Endothelial cell of umbilical vein (primary cell): ENCODE measurements around the gene EHBP1L1.

Experiments used
- POLR2A ChIP-seq: IDR thresholded peaks from 2 replicates; pipeline ENCODE4 v1.6.1; 2012; ENCODE audit warnings: low read depth, mild to moderate bottlenecking, control low read depth, low read length
- TF ChIP-seq, protein P1 (sequence below), 2 donors: IDR thresholded peaks; 1 replicate in 1 of 2; 2 replicates in 1 of 2; pipeline ENCODE4 v1.5.1; 2011; ENCODE audit warnings: low read length in 2 of 2, mild to moderate bottlenecking in 2 of 2, moderate library complexity in 2 of 2, control low read depth in 1 of 2, inconsistent platforms in 1 of 2, low read depth in 1 of 2; ENCODE audit not compliant: insufficient read depth in 1 of 2; ENCODE audit errors: extremely low read depth in 1 of 2
- TF ChIP-seq, protein P2 (sequence below): IDR thresholded peaks from 2 replicates; pipeline ENCODE4 v1.6.1; 2011; ENCODE audit not compliant: insufficient read depth, insufficient read length

DNA sequence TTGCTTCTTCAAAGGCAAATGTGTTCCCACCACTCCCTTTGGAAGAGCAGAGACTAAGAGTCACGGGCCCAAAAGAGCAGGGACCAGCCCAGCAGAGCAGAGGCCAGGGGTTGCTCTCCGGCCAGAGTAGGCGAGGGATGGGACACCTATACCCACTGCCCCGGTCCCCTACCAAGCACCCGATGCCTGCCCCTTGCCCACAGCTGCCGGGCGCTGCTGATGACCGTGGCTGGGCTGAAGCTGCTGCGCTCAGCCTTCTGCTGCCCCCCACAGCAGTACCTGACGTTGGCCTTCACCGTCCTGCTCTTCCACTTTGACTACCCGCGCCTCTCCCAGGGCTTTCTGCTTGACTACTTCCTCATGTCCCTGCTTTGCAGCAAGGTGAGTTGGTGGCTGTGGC, 51.3 kb downstream of the EHBP1L1 start:
- TF ChIP-seq, protein P1, sequence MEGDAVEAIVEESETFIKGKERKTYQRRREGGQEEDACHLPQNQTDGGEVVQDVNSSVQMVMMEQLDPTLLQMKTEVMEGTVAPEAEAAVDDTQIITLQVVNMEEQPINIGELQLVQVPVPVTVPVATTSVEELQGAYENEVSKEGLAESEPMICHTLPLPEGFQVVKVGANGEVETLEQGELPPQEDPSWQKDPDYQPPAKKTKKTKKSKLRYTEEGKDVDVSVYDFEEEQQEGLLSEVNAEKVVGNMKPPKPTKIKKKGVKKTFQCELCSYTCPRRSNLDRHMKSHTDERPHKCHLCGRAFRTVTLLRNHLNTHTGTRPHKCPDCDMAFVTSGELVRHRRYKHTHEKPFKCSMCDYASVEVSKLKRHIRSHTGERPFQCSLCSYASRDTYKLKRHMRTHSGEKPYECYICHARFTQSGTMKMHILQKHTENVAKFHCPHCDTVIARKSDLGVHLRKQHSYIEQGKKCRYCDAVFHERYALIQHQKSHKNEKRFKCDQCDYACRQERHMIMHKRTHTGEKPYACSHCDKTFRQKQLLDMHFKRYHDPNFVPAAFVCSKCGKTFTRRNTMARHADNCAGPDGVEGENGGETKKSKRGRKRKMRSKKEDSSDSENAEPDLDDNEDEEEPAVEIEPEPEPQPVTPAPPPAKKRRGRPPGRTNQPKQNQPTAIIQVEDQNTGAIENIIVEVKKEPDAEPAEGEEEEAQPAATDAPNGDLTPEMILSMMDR (IDR thresholded peaks at IDR 0.05; ENCODE audit: extremely low read depth in 1 of 2, insufficient read depth in 1 of 2, low read depth in 1 of 2, low read length in 2 of 2) = no peak
- TF ChIP-seq, protein P2, sequence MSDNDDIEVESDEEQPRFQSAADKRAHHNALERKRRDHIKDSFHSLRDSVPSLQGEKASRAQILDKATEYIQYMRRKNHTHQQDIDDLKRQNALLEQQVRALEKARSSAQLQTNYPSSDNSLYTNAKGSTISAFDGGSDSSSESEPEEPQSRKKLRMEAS = no peak
- TF ChIP-seq POLR2A = no peak
